ENCODE results near the gene XBP1. TPM values are rescaled to one million over a fixed set of nuclear protein-coding genes. Genes with fewer than 3 reads are reported as not detected.

The XBP1 gene
- total and polyA plus RNA-seq, 2 experiments from 2014 or later = 95.1 to 195 TPM

DNA sequence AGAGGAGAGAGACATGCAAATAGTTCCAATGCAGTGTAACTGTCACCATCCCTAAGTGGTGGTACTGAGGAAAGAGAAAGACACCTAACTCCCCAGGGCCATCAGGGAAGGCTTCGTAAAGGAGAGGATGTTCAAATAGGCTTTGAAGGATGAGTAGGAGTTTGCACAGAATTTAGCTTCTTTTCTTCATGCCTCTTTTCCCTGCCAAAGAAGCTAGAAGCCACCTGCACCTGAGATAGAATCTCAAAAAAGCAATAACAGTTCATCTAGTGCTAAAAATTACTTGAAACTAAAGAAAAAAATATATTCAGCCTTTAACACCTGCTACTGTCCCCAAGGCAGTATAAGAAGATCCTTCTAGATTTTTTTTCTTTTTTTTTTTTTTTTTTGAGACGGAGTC, 16.7 kb upstream of the XBP1 start:
- Histone ChIP-seq H4K20me1 (replicated peaks; ENCODE audit: insufficient read depth) (no peaks in the 10 kb centered on the region), H3K4me2 (no peak overlapping the region), H3K9me2 (ENCODE audit: insufficient read depth) (no peaks in the 10 kb centered on the region), H3K27me3 (ENCODE audit: insufficient read depth) (no peaks in the 10 kb centered on the region), H3K36me3 (ENCODE audit: insufficient read depth) (no peaks in the 10 kb centered on the region), H3K79me2 (replicated peaks; ENCODE audit: insufficient read depth) (no peaks in the 10 kb centered on the region), H3K4me1 (ENCODE audit: insufficient read depth) (no peaks in the 10 kb centered on the region; the same call in none of the 2 replicates), H3K4me3 (no peak overlapping the region), H3K27ac (ENCODE audit: low read depth) (no peak overlapping the region), H3F3A (replicated peaks; ENCODE audit: low read depth) (no peaks in the 10 kb centered on the region), H2AFZ (no peak overlapping the region)
- no peaks in the 10 kb centered on the region for H3K9me3 Mint-ChIP-seq
- ATAC-seq (no peak), DNase-seq (ENCODE audit: low spot score) (no peak)
- no peak overlapping the region for H3K4me3 Mint-ChIP-seq
- H3K27me3 Mint-ChIP-seq (ENCODE audit: insufficient read depth, low read depth, poor library complexity) = peaks cover 14% of the 10 kb centered on the region
- peaks cover 14% of the 10 kb centered on the region for H3K4me1 Mint-ChIP-seq
- H3K36me3 Mint-ChIP-seq (ENCODE audit: low read depth) = no peaks in the 10 kb centered on the region
- no peak overlapping the region for H3K27ac Mint-ChIP-seq
- TF ChIP-seq, protein P1, sequence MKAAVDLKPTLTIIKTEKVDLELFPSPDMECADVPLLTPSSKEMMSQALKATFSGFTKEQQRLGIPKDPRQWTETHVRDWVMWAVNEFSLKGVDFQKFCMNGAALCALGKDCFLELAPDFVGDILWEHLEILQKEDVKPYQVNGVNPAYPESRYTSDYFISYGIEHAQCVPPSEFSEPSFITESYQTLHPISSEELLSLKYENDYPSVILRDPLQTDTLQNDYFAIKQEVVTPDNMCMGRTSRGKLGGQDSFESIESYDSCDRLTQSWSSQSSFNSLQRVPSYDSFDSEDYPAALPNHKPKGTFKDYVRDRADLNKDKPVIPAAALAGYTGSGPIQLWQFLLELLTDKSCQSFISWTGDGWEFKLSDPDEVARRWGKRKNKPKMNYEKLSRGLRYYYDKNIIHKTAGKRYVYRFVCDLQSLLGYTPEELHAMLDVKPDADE (IDR thresholded peaks at IDR 0.05) = no peak
- TF ChIP-seq CREB1 (CRISPR knock-in tag; IDR thresholded peaks at IDR 0.05; ENCODE audit: low read depth) (no peak), JUNB (IDR thresholded peaks at IDR 0.05; ENCODE audit: unreplicated experiment) (no peak), ZNF331 (CRISPR knock-in tag; IDR thresholded peaks at IDR 0.05; ENCODE audit: low read depth) (no peak), ZNF114 (CRISPR knock-in tag; IDR thresholded peaks at IDR 0.05) (no peak), EZH2 (IDR thresholded peaks at IDR 0.05; ENCODE audit: low read depth, unreplicated experiment) (no peak), EZH2phosphoT487 (IDR thresholded peaks at IDR 0.05; ENCODE audit: unreplicated experiment) (no peak), POLR2AphosphoS5 (IDR thresholded peaks at IDR 0.05; ENCODE audit: low read depth) (no peak), STAT1 (IDR thresholded peaks at IDR 0.05; ENCODE audit: unreplicated experiment) (no peak), NANOG (IDR thresholded peaks at IDR 0.05; ENCODE audit: borderline replicate concordance) (no peak)
- TF ChIP-seq, protein P2, sequence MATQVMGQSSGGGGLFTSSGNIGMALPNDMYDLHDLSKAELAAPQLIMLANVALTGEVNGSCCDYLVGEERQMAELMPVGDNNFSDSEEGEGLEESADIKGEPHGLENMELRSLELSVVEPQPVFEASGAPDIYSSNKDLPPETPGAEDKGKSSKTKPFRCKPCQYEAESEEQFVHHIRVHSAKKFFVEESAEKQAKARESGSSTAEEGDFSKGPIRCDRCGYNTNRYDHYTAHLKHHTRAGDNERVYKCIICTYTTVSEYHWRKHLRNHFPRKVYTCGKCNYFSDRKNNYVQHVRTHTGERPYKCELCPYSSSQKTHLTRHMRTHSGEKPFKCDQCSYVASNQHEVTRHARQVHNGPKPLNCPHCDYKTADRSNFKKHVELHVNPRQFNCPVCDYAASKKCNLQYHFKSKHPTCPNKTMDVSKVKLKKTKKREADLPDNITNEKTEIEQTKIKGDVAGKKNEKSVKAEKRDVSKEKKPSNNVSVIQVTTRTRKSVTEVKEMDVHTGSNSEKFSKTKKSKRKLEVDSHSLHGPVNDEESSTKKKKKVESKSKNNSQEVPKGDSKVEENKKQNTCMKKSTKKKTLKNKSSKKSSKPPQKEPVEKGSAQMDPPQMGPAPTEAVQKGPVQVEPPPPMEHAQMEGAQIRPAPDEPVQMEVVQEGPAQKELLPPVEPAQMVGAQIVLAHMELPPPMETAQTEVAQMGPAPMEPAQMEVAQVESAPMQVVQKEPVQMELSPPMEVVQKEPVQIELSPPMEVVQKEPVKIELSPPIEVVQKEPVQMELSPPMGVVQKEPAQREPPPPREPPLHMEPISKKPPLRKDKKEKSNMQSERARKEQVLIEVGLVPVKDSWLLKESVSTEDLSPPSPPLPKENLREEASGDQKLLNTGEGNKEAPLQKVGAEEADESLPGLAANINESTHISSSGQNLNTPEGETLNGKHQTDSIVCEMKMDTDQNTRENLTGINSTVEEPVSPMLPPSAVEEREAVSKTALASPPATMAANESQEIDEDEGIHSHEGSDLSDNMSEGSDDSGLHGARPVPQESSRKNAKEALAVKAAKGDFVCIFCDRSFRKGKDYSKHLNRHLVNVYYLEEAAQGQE (IDR thresholded peaks at IDR 0.05; ENCODE audit: unreplicated experiment) = no peak
- TF ChIP-seq, protein P3, sequence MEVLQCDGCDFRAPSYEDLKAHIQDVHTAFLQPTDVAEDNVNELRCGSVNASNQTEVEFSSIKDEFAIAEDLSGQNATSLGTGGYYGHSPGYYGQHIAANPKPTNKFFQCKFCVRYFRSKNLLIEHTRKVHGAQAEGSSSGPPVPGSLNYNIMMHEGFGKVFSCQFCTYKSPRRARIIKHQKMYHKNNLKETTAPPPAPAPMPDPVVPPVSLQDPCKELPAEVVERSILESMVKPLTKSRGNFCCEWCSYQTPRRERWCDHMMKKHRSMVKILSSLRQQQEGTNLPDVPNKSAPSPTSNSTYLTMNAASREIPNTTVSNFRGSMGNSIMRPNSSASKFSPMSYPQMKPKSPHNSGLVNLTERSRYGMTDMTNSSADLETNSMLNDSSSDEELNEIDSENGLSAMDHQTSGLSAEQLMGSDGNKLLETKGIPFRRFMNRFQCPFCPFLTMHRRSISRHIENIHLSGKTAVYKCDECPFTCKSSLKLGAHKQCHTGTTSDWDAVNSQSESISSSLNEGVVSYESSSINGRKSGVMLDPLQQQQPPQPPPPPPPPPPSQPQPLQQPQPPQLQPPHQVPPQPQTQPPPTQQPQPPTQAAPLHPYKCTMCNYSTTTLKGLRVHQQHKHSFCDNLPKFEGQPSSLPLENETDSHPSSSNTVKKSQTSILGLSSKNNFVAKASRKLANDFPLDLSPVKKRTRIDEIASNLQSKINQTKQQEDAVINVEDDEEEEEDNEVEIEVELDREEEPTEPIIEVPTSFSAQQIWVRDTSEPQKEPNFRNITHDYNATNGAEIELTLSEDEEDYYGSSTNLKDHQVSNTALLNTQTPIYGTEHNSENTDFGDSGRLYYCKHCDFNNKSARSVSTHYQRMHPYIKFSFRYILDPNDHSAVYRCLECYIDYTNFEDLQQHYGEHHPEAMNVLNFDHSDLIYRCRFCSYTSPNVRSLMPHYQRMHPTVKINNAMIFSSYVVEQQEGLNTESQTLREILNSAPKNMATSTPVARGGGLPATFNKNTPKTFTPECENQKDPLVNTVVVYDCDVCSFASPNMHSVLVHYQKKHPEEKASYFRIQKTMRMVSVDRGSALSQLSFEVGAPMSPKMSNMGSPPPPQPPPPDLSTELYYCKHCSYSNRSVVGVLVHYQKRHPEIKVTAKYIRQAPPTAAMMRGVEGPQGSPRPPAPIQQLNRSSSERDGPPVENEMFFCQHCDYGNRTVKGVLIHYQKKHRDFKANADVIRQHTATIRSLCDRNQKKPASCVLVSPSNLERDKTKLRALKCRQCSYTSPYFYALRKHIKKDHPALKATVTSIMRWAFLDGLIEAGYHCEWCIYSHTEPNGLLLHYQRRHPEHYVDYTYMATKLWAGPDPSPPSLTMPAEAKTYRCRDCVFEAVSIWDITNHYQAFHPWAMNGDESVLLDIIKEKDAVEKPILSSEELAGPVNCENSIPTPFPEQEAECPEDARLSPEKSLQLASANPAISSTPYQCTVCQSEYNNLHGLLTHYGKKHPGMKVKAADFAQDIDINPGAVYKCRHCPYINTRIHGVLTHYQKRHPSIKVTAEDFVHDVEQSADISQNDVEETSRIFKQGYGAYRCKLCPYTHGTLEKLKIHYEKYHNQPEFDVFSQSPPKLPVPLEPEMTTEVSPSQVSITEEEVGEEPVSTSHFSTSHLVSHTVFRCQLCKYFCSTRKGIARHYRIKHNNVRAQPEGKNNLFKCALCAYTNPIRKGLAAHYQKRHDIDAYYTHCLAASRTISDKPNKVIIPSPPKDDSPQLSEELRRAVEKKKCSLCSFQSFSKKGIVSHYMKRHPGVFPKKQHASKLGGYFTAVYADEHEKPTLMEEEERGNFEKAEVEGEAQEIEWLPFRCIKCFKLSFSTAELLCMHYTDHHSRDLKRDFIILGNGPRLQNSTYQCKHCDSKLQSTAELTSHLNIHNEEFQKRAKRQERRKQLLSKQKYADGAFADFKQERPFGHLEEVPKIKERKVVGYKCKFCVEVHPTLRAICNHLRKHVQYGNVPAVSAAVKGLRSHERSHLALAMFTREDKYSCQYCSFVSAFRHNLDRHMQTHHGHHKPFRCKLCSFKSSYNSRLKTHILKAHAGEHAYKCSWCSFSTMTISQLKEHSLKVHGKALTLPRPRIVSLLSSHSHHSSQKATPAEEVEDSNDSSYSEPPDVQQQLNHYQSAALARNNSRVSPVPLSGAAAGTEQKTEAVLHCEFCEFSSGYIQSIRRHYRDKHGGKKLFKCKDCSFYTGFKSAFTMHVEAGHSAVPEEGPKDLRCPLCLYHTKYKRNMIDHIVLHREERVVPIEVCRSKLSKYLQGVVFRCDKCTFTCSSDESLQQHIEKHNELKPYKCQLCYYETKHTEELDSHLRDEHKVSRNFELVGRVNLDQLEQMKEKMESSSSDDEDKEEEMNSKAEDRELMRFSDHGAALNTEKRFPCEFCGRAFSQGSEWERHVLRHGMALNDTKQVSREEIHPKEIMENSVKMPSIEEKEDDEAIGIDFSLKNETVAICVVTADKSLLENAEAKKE (CRISPR knock-in tag; IDR thresholded peaks at IDR 0.05) = no peak
